ENCODE data around the gene PCDHGA1. TPM values are rescaled to one million over a fixed set of nuclear protein-coding genes. Genes with fewer than 3 reads are reported as not detected.

The PCDHGA1 gene
- total RNA-seq, 1 donor from 2014 or later = 0.31 TPM

- Mint-ChIP-seq H3K9me3 (peaks cover 12% of the 10 kb centered on the region), H3K4me3 (no peak within 1 kb of the TSS), H3K4me1 (ENCODE audit: unreplicated experiment) (no peaks in the 10 kb centered on the region), H3K36me3 (peaks cover 10% of the 10 kb centered on the region), H3K27me3 (no peaks in the 10 kb centered on the region), H3K27ac (no peak within 1 kb of the TSS)
- TF ChIP-seq, protein P1, sequence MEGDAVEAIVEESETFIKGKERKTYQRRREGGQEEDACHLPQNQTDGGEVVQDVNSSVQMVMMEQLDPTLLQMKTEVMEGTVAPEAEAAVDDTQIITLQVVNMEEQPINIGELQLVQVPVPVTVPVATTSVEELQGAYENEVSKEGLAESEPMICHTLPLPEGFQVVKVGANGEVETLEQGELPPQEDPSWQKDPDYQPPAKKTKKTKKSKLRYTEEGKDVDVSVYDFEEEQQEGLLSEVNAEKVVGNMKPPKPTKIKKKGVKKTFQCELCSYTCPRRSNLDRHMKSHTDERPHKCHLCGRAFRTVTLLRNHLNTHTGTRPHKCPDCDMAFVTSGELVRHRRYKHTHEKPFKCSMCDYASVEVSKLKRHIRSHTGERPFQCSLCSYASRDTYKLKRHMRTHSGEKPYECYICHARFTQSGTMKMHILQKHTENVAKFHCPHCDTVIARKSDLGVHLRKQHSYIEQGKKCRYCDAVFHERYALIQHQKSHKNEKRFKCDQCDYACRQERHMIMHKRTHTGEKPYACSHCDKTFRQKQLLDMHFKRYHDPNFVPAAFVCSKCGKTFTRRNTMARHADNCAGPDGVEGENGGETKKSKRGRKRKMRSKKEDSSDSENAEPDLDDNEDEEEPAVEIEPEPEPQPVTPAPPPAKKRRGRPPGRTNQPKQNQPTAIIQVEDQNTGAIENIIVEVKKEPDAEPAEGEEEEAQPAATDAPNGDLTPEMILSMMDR (conservative IDR thresholded peaks at IDR 0.05) = peak; percentile 59
- DNase-seq (ENCODE audit: extremely low spot score, unreplicated experiment) = no peak
Measured at GRCh38 chr5:141354900-141355469, 24.7 kb downstream of the PCDHGA1 start, which contains the start of gene PCDHGA4. PCDHGA4 (plus strand) TSS chr5:141355021; CDS start chr5:141355108, 87 bp downstream.

DNA sequence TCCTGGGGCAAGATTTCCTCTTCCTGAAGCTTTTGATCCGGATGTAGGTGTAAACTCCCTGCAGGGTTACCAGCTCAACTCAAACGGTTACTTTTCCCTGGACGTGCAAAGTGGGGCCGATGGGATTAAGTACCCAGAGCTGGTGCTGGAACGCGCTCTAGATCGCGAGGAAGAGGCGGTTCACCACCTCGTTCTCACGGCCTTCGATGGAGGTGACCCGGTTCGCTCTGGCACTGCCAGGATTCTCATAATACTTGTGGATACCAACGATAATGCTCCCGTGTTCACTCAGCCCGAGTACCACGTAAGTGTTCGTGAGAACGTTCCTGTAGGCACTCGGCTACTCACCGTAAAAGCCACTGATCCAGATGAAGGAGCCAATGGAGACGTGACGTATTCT lies 25.3 kb downstream of the PCDHGA1 start:
- Mint-ChIP-seq H3K27ac (no peak overlapping the region), H3K9me3 (peaks cover 9% of the 10 kb centered on the region), H3K36me3 (peaks cover 7% of the 10 kb centered on the region), H3K27me3 (no peaks in the 10 kb centered on the region), H3K4me1 (ENCODE audit: unreplicated experiment) (no peaks in the 10 kb centered on the region), H3K4me3 (no peak overlapping the region)
- DNase-seq (ENCODE audit: extremely low spot score, unreplicated experiment) = no peak
- TF ChIP-seq, protein P1 (conservative IDR thresholded peaks at IDR 0.05) = no peak

DNA sequence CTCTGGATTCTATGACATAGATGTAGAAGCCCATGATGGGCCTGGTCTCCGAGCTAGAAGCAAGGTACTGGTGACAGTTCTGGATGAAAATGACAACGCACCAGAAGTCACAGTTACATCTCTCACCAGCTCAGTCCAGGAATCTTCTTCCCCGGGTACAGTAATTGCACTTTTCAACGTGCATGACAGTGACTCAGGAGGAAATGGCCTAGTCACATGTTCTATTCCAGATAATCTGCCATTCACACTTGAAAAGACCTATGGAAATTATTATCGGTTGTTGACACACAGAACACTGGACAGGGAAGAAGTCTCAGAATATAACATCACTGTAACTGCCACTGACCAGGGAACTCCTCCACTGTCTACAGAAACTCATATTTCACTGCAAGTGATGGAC lies 25.8 kb downstream of the PCDHGA1 start:
- Mint-ChIP-seq H3K4me3 (no peak overlapping the region), H3K27me3 (no peaks in the 10 kb centered on the region), H3K9me3 (peaks cover 9% of the 10 kb centered on the region), H3K36me3 (peaks cover 7% of the 10 kb centered on the region), H3K27ac (no peak overlapping the region), H3K4me1 (ENCODE audit: unreplicated experiment) (no peaks in the 10 kb centered on the region)
- TF ChIP-seq, protein P1 (conservative IDR thresholded peaks at IDR 0.05) = no peak
- no peak for DNase-seq (ENCODE audit: extremely low spot score, unreplicated experiment)

- peaks cover 9% of the 10 kb centered on the region for H3K9me3 Mint-ChIP-seq
- no peak overlapping the region for H3K27ac Mint-ChIP-seq
- peaks cover 7% of the 10 kb centered on the region for H3K36me3 Mint-ChIP-seq
- H3K27me3 Mint-ChIP-seq = no peaks in the 10 kb centered on the region
- TF ChIP-seq, protein P1 (conservative IDR thresholded peaks at IDR 0.05) = no peak
- no peaks in the 10 kb centered on the region for H3K4me1 Mint-ChIP-seq (ENCODE audit: unreplicated experiment)
- no peak overlapping the region for H3K4me3 Mint-ChIP-seq
- no peak for DNase-seq (ENCODE audit: extremely low spot score, unreplicated experiment)
Measured at GRCh38 chr5:141356950-141357349, 26.6 kb downstream of the PCDHGA1 start.

- Mint-ChIP-seq H3K27me3 (no peaks in the 10 kb centered on the region), H3K27ac (no peak within 1 kb of the TSS), H3K4me1 (ENCODE audit: unreplicated experiment) (no peaks in the 10 kb centered on the region), H3K36me3 (no peaks in the 10 kb centered on the region), H3K4me3 (no peak within 1 kb of the TSS), H3K9me3 (peaks cover 14% of the 10 kb centered on the region)
- DNase-seq (ENCODE audit: extremely low spot score, unreplicated experiment) = no peak
- TF ChIP-seq, protein P1 (conservative IDR thresholded peaks at IDR 0.05) = peak; percentile 50
Measured at GRCh38 chr5:141359790-141360426, 29.6 kb downstream of the PCDHGA1 start, which contains the start of gene PCDHGB2. PCDHGB2 (plus strand) TSS chr5:141359994; CDS start chr5:141360136, 142 bp downstream.
